K562 (cell line): Measurements from ENCODE around the gene RAB31. TPM values are rescaled to one million over a fixed set of nuclear protein-coding genes. Genes with fewer than 3 reads are reported as not detected.

ENCODE experiments used
- CTBP1 ChIP-seq: fragments of 450-650 bp; IDR thresholded peaks from 2 replicates; pipeline ENCODE4 v1.6.1; 2016; ENCODE audit warnings: borderline replicate concordance
- CUX1 ChIP-seq: fragments of 200-800 bp; sonication (Bioruptor generic); IDR thresholded peaks from 2 replicates; pipeline ENCODE4 v1.6.1; 2016; ENCODE audit warnings: missing genetic modification characterization, missing compliant biosample characterization
- DEAF1 ChIP-seq: fragments of 450-650 bp; formaldehyde crosslinking; IDR thresholded peaks from 2 replicates; pipeline ENCODE4 v1.4.0; 2020; ENCODE audit warnings: mild to moderate bottlenecking, moderate library complexity
- HMGN3 ChIP-seq: IDR thresholded peaks from 2 replicates; pipeline ENCODE4 v1.6.1; 2011; ENCODE audit warnings: borderline replicate concordance, low read depth, mild to moderate bottlenecking, mixed read lengths, low read length; ENCODE audit not compliant: insufficient read length; ENCODE audit errors: extremely low read depth
- HSF4 ChIP-seq: fragments of 250-450 bp; sonication (Bioruptor Pico); IDR thresholded peaks from 2 replicates; pipeline ENCODE4 v2.1.2; 2022; ENCODE audit warnings: mild to moderate bottlenecking, moderate library complexity, borderline replicate concordance
- SMC3 ChIP-seq: conservative IDR thresholded peaks from 2 replicates; pipeline ENCODE4 v1.6.1; 2011; ENCODE audit warnings: low read depth, low read length, improper control_type of control experiment; ENCODE audit not compliant: insufficient read depth
- ZFP1 ChIP-seq: fragments of 450-650 bp; formaldehyde crosslinking; IDR thresholded peaks from 2 replicates; pipeline ENCODE4 v1.4.0; 2020; ENCODE audit warnings: mild to moderate bottlenecking, mixed read lengths
- polyA plus RNA-seq, 8 experiments: library from polyadenylated mRNA; depleted of rRNA in 4 of 8; stranded (reverse) in 5 of 8; unstranded in 3 of 8; fragments of >200 nt; fragmentation: Nextera tagmentation in 2 of 8; fragmentation: Illumina TruSeq in 1 of 8; extraction: Ambion mirVana in 2 of 8; extraction: Trizol in 1 of 8; gene quantifications; 2 replicates each; pipeline versions ENCODE4 v1.2.1 to v1.2.3, GENCODE V29; 2011 to 2014; ENCODE audit warnings: inconsistent platforms in 1 of 8, missing spikeins in 1 of 8
- total RNA-seq, 7 experiments: library from RNA; depleted of rRNA in 6 of 7; stranded (reverse); fragments of >200 nt in 6 of 7; fragmentation: Illumina TruSeq in 2 of 7; extraction: Trizol in 2 of 7; gene quantifications; 2 replicates each; pipeline versions ENCODE4 v1.2.1 to v1.2.3, GENCODE V29; 2011 to 2021; ENCODE audit warnings: low replicate concordance in 1 of 7

RAB31 gene
- total and polyA plus RNA-seq, 9 of the 15 experiments (the other 6 are each of a cell fraction or from before 2014, with no cell fraction given): 20.7 to 70.4 (median 41.3) TPM

GRCh38 chr18:9788140-9788539 lies 80.0 kb downstream of the RAB31 start (continued):
- no peak for TF ChIP-seq HMGN3
- no peak for TF ChIP-seq ZFP1 (CRISPR knock-in tag)
- TF ChIP-seq DEAF1: no peak
- no peak for TF ChIP-seq CTBP1
- no peak for TF ChIP-seq SMC3
- TF ChIP-seq HSF4: no peak
- TF ChIP-seq CUX1 (CRISPR knock-in tag): no peak
